Cortex of kidney (tissue), 1 donor: ENCODE results near the gene GIT1.

Source experiments
- DNase-seq: peaks from one replicate; lab custom pipeline; 2025; lab: John Stamatoyannopoulos, UW

Gene GIT1

GRCh38 chr17:29579866-29580771 is 9.3 kb downstream of the GIT1 start:
- no peak for DNase-seq

DNA sequence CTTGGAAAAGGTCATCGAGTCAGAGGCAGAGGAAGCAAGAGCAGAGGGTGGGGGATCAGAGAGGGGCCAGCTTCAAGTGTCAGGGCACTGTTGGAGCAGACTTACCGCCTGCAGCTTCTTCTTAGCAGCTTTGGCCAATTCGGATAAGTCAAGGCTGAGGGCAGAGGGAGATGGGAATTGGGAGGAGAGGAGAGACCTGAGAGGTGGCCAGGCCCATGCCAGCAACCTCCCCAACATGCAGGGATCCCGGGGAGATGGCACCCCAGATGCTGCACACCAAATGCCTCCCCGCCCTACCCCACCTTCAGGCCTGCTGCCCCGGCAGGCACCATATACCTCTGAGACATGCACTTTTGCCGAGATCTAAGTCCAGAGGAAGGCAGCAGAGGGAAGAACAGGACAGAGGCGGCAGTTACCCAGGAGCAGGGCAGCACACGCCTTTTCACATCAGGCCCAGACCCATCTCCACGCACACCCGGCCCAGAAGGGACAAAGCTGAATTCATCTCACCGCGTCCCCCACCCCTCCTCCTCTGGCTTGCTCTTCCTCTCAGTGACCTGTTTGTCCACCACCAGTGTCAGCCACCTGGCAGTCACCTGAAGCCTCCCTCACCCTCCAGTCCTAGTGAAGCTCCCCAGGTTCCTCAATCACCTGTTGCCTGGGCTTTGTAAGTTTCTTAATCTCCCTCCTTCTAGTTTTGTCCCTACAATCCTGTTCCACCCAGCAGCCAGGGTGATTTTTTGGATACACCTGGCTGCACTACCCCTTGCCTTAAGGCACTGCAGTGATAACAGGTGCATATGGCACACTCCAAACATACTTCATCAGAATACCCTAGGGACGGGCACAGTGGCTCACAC is 10.6 kb downstream of the GIT1 start:
- DNase-seq, result no peak

- DNase-seq, result no peak
Measured at GRCh38 chr17:29577385-29578211, 11.8 kb downstream of the GIT1 start.

- no peak for DNase-seq
Measured at GRCh38 chr17:29577001-29577370, 12.5 kb downstream of the GIT1 start.

- no peak for DNase-seq
Measured at GRCh38 chr17:29576214-29577000, 13.0 kb downstream of the GIT1 start.

GRCh38 chr17:29575511-29576213 is 13.8 kb downstream of the GIT1 start:
- no peak for DNase-seq

GRCh38 chr17:29574732-29575510 is 14.5 kb downstream of the GIT1 start:
- no peak for DNase-seq

GRCh38 chr17:29573871-29574731 is 15.3 kb downstream of the GIT1 start:
- no peak for DNase-seq

DNA sequence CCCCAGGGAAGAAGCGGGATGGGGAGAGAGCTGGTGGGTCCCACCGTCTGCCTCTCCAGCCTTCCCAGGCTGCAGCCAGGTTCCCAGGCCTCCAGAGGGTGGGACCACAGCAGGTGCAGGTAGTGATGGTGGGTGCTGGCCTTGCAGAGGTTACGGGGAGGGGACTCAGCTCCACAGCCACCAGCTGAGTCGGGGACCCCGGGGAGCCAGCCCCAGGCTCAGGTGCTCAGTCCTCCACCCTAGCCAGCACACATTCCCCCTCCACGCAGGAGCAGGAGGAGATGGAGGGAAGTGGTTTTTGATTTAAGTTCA is 15.9 kb downstream of the GIT1 start:
- no peak for DNase-seq

DNA sequence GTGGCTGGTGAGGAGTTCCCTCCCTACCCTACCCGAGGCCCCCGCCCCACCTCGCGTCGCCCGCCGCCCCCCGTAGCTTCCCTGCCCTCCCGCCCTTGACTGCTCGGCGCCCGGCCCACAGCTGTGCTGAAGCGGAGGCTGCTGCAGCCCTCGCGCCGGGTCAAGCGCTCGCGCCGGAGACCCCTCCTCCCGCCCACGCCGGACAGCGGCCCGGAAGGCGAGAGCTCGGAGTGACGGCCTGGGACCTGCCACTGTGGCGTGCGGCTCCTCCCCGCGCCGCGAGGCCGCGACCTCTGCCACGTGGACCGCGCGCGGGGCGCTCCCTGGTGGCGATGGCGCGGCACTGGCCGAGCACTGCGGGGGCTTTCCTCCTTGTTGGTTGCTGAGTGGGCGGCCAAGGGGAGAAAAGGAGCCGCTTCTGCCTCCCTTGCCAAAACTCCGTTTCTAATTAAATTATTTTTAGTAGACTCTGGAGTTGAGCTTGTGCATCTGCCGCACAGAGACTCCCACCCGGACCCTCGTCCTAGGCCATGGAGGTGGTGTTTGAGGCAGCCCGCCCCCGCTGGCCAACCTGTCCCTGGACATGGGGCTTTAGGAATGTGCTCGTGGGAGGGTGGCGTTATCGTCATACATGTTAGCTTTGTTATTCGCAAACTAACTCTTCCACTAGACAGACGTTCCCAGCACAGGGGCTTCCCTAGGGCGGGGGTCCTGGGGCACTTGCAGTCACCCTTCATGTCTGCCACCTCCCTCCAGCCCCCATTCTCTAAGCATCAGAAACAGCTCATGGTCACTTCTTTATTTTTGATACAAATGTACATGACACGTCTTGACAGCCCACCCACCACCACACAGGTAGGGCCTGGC is 16.5 kb downstream of the GIT1 start:
- no peak for DNase-seq

- no peak for DNase-seq
Measured at GRCh38 chr17:29571883-29572681, 17.4 kb downstream of the GIT1 start.

GRCh38 chr17:29571486-29571882 is 18.0 kb downstream of the GIT1 start:
- DNase-seq, result no peak

- no peak for DNase-seq
Measured at GRCh38 chr17:29570521-29570920, 18.9 kb downstream of the GIT1 start.

- no peak for DNase-seq
Measured at GRCh38 chr17:29569245-29569950, 20.1 kb downstream of the GIT1 start.

DNA sequence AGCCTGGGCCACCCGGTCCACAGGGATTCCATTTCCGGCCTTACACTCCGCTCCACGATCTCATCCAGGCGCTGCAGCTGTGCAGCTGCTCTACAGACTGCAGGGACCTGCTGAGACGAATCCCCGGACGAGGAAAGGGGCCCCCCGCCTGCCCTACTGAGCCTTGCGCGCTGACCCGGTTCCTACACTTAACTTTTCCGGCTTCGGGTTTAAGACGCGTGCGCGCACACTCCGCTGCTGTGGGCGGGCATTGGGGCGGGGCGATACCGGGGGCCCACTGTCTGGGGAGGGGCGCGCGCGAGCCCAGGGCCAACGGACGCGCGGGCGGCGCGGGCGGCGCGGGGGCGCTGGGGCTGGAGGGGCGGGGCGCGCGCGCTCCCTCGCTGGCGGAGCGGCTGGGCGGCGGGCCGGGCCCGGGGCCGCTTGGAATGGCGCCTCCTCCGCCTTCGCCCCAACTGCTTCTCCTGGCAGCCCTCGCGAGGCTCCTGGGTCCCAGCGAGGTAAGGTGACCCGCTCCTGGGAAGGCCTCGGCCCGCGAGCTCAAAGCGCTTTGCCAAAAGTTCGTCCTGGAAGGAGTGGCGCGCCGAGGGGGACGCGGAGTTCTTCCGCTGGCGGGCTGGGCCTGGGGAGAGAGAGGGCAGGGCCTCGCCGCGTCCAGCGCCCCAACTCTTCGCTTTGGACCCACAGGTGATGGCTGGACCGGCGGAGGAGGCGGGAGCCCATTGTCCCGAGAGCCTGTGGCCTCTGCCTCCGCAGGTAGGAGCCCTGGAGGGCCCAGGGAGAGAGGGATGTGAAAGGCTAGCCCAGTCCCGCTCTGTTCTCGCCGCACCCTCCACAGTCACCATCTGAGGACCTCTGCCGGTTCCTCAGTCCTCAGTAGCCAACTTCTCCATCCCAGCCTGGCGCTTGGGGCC is 20.9 kb downstream of the GIT1 start, which contains the start of gene TP53I13:
TSS of gene TP53I13 (plus strand) at position 371 of the 914 bp plus-strand sequence. CDS start at position 429, 58 bp downstream.
- no peak for DNase-seq
